H7 (cell line): ENCODE data around the gene RPL36A. TPM values are rescaled to one million over a fixed set of nuclear protein-coding genes. Genes with fewer than 3 reads are reported as not detected.

Experiments
- DNase-seq: peaks from one replicate; pipeline ENCODE4 v3.0.0; 2012
- H3K27me3 ChIP-seq: 2 replicates; pipeline ENCODE4 v1.6.0; 2011; ENCODE audit warnings: mild to moderate bottlenecking, low read length; ENCODE audit not compliant: control insufficient read depth, insufficient read depth
- H3K36me3 ChIP-seq: replicated peaks from 2 replicates; pipeline ENCODE4 v1.5.1; 2011; ENCODE audit warnings: low read length; ENCODE audit not compliant: control insufficient read depth, insufficient read depth
- H3K4me3 ChIP-seq: 2 replicates; pipeline ENCODE4 v1.5.1; 2011; ENCODE audit warnings: low read depth, mild to moderate bottlenecking, control low read depth, low read length, moderate library complexity; ENCODE audit not compliant: insufficient read depth
- total RNA-seq: library from RNA; depleted of rRNA; stranded (reverse); fragments of >200 nt; shearing (Covaris generic); gene quantifications from 2 replicates; pipeline ENCODE4 v1.2.3, GENCODE V29; 2014

Gene RPL36A
- total RNA-seq, 1 experiment from 2014 or later, result 794 TPM

DNA sequence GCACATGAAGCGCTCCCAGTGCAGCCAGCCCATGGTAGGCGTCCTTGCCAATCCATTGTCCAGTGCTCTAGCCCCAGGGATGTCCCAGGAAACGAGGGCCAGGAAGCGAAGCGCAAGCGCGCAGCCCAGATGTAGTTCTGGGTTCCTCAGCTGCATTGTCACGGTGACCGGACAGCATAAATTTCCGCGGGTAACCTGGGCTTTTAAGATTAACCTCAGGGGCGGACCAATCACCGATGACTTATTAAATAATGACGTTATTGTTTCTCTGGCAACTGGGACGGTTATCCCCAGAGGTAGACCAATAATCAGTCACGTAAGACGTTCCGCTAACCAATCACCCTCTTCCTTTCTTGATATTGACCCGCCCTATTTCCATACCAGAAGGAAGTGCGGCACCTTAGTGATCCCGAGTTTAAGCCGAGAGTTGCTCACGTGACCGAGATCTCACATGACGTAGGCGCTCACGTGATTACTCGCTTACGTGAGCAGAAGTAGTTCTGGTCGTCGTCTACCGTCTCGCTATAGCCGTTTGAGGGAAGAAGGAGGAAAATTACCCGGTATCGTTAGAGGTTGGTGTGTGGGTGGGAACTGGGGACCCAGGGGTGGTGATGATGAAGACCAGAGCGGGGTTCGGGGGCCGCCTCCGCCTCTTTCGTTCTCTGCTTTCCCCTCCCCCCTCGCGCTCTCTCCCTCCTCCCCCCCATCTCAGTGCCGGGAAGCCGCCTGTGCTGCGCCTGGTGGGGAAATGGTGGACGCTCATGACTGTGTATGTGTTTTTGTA lies 17.1 kb downstream of the RPL36A start, which contains the start of the genes GLA and HNRNPH2:
Gene GLA, minus strand, starts transcription at position 178 of the 784 bp plus-strand sequence. Its CDS starts 22 bp downstream, at position 156.
Gene HNRNPH2, plus strand, starts transcription at position 475 of the 784 bp plus-strand sequence. CDS start 3,767 bp downstream, outside the sequence.
- Histone ChIP-seq H3K4me3 (peak within 1 kb of the TSS; percentile 72), H3K27me3 (no peaks in the 10 kb centered on the region), H3K36me3 (peaks cover 6% of the 10 kb centered on the region)
- DNase-seq, result peak; percentile 82

GRCh38 chrX:101408532-101408841 lies 17.7 kb downstream of the RPL36A start:
- peaks cover 6% of the 10 kb centered on the region for H3K36me3 ChIP-seq
- H3K27me3 ChIP-seq, result no peaks in the 10 kb centered on the region
- no peak for DNase-seq
- peak overlapping the region; percentile 72 for H3K4me3 ChIP-seq

DNA sequence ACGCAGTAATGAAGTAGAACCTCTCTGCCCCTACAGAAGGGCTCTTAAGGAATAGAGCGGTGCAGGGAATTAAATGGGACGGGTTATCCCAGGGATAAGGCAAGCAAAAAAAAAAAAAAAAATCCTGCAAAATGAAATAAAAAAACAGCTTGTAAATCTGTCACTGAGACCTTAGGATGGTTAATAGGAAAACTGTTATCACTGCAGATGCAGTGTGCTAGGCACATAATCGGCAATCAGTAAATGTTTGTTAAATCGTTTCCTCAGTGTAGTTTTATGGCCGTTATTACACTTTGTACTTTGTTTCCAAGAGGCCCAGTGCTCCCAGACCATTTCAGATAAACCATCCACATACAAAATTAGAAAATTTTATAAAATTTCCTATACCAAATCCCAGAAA lies 18.2 kb downstream of the RPL36A start:
- DNase-seq, result no peak
- H3K27me3 ChIP-seq, result no peaks in the 10 kb centered on the region
- H3K36me3 ChIP-seq, result peaks cover 6% of the 10 kb centered on the region
- H3K4me3 ChIP-seq, result peak overlapping the region; percentile 72

DNA sequence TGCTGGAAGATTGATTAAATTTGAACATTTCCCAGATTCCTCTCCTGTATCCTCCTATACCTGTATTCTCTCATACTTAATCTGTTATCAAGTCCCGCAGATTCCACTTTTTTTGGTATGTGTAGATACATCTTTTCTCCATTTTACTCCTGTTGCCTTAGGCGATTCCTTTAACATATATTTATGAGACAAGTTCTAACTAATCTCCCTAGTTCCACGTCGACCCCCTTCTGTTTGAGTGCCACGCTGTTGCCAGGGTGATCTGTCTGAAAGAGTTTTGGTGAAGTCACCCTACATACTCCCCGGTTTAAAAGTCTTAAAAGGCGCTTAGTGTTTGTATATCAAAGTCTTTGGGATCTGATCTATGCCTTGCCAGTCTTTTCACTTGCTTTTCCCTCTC lies 19.6 kb downstream of the RPL36A start:
- DNase-seq, result no peak
- Histone ChIP-seq H3K27me3 (no peaks in the 10 kb centered on the region), H3K36me3 (peaks cover 6% of the 10 kb centered on the region), H3K4me3 (no peak overlapping the region)

- Histone ChIP-seq H3K4me3 (no peak overlapping the region), H3K36me3 (peaks cover 6% of the 10 kb centered on the region), H3K27me3 (no peaks in the 10 kb centered on the region)
- DNase-seq, result no peak
Measured at GRCh38 chrX:101411984-101412383, 21.2 kb downstream of the RPL36A start.

- Histone ChIP-seq H3K27me3 (no peaks in the 10 kb centered on the region), H3K4me3 (no peak overlapping the region), H3K36me3 (peaks cover 6% of the 10 kb centered on the region)
- DNase-seq, result peak; percentile 55
Measured at GRCh38 chrX:101415180-101416145, 24.7 kb downstream of the RPL36A start.

DNA sequence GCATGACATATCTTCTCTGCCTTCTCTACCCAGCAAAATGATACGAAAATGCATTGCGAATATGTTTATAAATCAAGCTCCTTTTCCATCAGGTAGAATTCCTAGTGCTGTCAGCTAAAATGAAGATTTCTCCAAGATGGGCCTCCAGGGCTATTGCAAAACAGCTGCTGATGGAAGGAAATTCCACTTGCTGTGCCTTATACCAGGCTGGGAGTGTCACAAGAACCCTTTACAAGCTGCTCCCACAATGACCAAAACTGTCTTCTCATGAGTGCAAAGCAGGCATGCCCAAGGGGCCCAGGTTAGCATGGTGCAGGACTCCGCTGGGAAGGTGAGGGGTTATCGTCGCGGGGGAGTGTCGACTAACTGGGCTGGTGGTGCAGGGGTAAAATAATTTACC lies 25.9 kb downstream of the RPL36A start:
- no peak for DNase-seq
- Histone ChIP-seq H3K27me3 (no peaks in the 10 kb centered on the region), H3K4me3 (no peak overlapping the region), H3K36me3 (peaks cover 7% of the 10 kb centered on the region)

DNA sequence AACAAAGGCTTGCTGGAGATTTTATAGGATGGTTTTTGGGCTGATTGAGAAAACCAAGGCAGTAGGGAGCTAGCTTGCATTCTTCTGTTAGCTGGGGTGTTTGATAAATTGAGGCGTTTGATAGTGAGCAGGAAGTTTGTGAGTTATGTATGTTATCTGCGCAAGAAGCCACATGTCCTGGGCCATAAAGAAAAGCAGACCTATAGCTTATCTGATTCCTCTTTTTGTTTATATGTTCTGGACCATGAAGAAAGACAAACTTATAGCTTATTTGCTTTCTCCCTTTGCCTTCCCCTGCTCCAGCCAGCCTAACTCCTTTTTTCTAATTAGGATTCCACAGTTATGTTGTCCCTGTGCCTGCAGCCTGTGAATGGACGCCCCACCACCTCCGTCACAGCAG lies 26.4 kb downstream of the RPL36A start:
- no peak overlapping the region for H3K4me3 ChIP-seq
- no peaks in the 10 kb centered on the region for H3K27me3 ChIP-seq
- no peak for DNase-seq
- peaks cover 4% of the 10 kb centered on the region for H3K36me3 ChIP-seq

GRCh38 chrX:101417981-101418841 lies 27.4 kb downstream of the RPL36A start:
- peak; percentile 71 for DNase-seq
- Histone ChIP-seq H3K4me3 (peak overlapping the region; percentile 64), H3K36me3 (peaks cover 1% of the 10 kb centered on the region; the same call in 1 of the 2 replicates), H3K27me3 (no peaks in the 10 kb centered on the region)

DNA sequence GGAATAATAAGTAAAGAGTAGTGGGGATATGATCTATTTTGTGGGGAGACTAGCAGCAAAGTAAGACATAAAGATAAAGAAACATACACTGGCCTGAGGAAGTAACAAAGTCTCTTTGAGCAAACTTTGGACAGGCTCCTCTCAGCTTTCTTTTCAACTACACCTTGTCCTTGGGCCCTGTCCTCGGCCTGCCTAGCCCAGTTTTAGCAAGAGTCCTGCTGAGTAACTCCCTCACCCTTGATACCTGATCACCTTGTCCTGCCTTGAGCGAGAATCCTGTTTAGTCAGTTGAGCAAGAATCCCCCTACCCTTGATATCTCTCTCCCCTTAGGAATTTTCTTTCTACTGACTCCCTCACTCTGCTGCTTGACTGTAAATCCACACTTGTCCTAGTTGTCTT lies 28.7 kb downstream of the RPL36A start:
- H3K36me3 ChIP-seq, result peaks cover 1% of the 10 kb centered on the region; the same call in 1 of the 2 replicates
- no peak for DNase-seq
- no peak overlapping the region for H3K4me3 ChIP-seq
- H3K27me3 ChIP-seq, result no peaks in the 10 kb centered on the region

DNA sequence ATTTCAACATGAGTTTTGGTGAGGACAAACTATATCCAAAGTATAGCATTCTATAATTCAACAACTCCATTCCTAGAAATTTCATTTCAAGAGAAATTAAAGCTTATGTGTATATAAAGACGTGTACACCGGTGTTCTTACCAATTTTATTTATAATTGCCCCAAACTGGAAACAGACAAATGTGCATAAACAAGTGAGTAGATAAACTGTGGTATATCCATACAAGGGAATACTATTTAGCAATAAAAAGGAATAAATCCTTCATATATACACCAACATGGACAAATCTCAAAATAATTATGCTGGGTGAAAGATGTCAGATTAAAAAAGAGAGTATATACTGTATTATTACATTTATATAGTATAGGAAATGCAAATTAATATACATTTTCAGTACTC lies 37.1 kb downstream of the RPL36A start:
- no peaks in the 10 kb centered on the region for H3K27me3 ChIP-seq
- DNase-seq, result no peak

GRCh38 chrX:101429934-101430333 lies 39.1 kb downstream of the RPL36A start:
- DNase-seq, result no peak
- H3K27me3 ChIP-seq, result no peaks in the 10 kb centered on the region
- no peak overlapping the region for H3K4me3 ChIP-seq
- no peaks in the 10 kb centered on the region; the same call in 1 of the 2 replicates for H3K36me3 ChIP-seq

More for the DNA sequence above, 37.1 kb downstream of the RPL36A start:
- Histone ChIP-seq H3K36me3 (no peaks in the 10 kb centered on the region; the same call in 1 of the 2 replicates), H3K4me3 (no peak overlapping the region)

- Histone ChIP-seq H3K4me3 (no peak overlapping the region), H3K27me3 (no peaks in the 10 kb centered on the region)
- DNase-seq, result no peak
Measured at GRCh38 chrX:101430457-101431078, 39.8 kb downstream of the RPL36A start.

More at GRCh38 chrX:101430457-101431078, 39.8 kb downstream of the RPL36A start:
- no peaks in the 10 kb centered on the region; the same call in 1 of the 2 replicates for H3K36me3 ChIP-seq
